ENCODE results near the gene PHF24.

GRCh38 chr9:35027374-35027773 is 69.3 kb downstream of the PHF24 start:
- TF ChIP-seq POLR2A (IDR thresholded peaks at IDR 0.05) (no peak), CTCF (IDR thresholded peaks at IDR 0.05 in 4 of 5, conservative IDR thresholded peaks at IDR 0.05 in 1 of 5) (no peak)

Measured in gastrocnemius medialis (tissue), 4 donors.